Mesenchymal stem cell (in vitro differentiated cells and primary cell): ENCODE measurements around the gene AHNAK.

Source experiments
- DNase-seq: peaks from one replicate; pipeline ENCODE4 v3.0.0-alpha.2; 2013
- H2AFZ ChIP-seq: one replicate; pipeline ENCODE4 v1.6.1; 2013; ENCODE audit warnings: low read depth, mild to moderate bottlenecking, control low read depth, inconsistent platforms, low read length, moderate library complexity
- H2AK5ac ChIP-seq: 2 replicates; pipeline ENCODE4 v1.6.1; 2013; ENCODE audit warnings: low read length, moderate library complexity, mild to moderate bottlenecking, inconsistent platforms; ENCODE audit not compliant: severe bottlenecking
- H2BK120ac ChIP-seq: one replicate; pipeline ENCODE4 v1.6.1; 2013; ENCODE audit warnings: low read depth, mild to moderate bottlenecking, inconsistent platforms, low read length, moderate library complexity
- H2BK12ac ChIP-seq, 2 experiments: one replicate each; pipeline ENCODE4 v1.6.1; 2013; ENCODE audit warnings: inconsistent platforms in 2 of 2, low read length in 2 of 2, mild to moderate bottlenecking in 2 of 2, moderate library complexity in 2 of 2, control low read depth in 1 of 2
- H2BK15ac ChIP-seq: one replicate; pipeline ENCODE4 v1.6.1; 2013; ENCODE audit warnings: mild to moderate bottlenecking, low read depth, inconsistent platforms; ENCODE audit not compliant: poor library complexity, severe bottlenecking
- H2BK5ac ChIP-seq: 2 replicates; pipeline ENCODE4 v1.6.1; 2013; ENCODE audit warnings: low read depth, mild to moderate bottlenecking, low read length, control low read depth, inconsistent platforms; ENCODE audit not compliant: poor library complexity, severe bottlenecking
- H3K14ac ChIP-seq, 2 experiments: one replicate each; pipeline ENCODE4 v1.6.1; 2013; ENCODE audit warnings: inconsistent platforms in 2 of 2, low read length in 2 of 2, control low read depth in 1 of 2, mild to moderate bottlenecking in 1 of 2, moderate library complexity in 1 of 2
- H3K18ac ChIP-seq, 2 experiments: one replicate each; pipeline ENCODE4 v1.6.1; 2013; ENCODE audit warnings: inconsistent platforms in 2 of 2, low read length in 2 of 2, control low read depth in 1 of 2, low read depth in 1 of 2, mild to moderate bottlenecking in 1 of 2
- H3K23ac ChIP-seq, 2 experiments: one replicate each; pipeline ENCODE4 v1.6.1; 2013; ENCODE audit warnings: inconsistent platforms in 2 of 2, low read length in 2 of 2, mild to moderate bottlenecking in 2 of 2, moderate library complexity in 2 of 2, control low read depth in 1 of 2
- H3K27ac ChIP-seq: 2 replicates; pipeline ENCODE4 v1.5.1; 2013; ENCODE audit warnings: mild to moderate bottlenecking, moderate library complexity, low read length, control low read depth, inconsistent platforms; ENCODE audit not compliant: poor library complexity, severe bottlenecking
- H3K27me3 ChIP-seq, 2 experiments: 2 replicates each; pipeline versions ENCODE4 v1.6.1 to v1.7.0; 2013; ENCODE audit warnings: low read length in 2 of 2, mild to moderate bottlenecking in 2 of 2, moderate library complexity in 2 of 2, control low read depth in 1 of 2, inconsistent platforms in 1 of 2; ENCODE audit not compliant: control insufficient read depth in 1 of 2, insufficient read depth in 1 of 2
- H3K36me3 ChIP-seq, 2 experiments: 2 replicates each; pipeline versions ENCODE4 v1.6.1 to v1.7.0; 2013; ENCODE audit warnings: low read length in 2 of 2, control low read depth in 1 of 2, inconsistent platforms in 1 of 2, low read depth in 1 of 2, mild to moderate bottlenecking in 1 of 2; ENCODE audit not compliant: insufficient read depth in 2 of 2, control insufficient read depth in 1 of 2
- H3K4ac ChIP-seq, 2 experiments: one replicate each; pipeline ENCODE4 v1.6.1; 2013; ENCODE audit warnings: inconsistent platforms in 2 of 2, low read length in 2 of 2, mild to moderate bottlenecking in 2 of 2, moderate library complexity in 2 of 2, control low read depth in 1 of 2, low read depth in 1 of 2
- H3K4me1 ChIP-seq: 2 replicates; pipeline ENCODE4 v1.6.1; 2013; ENCODE audit warnings: low read depth, low read length, control low read depth; ENCODE audit not compliant: control insufficient read depth, insufficient read depth
- H3K4me2 ChIP-seq: 2 replicates; pipeline ENCODE4 v1.6.1; 2013; ENCODE audit warnings: low read length, mild to moderate bottlenecking, inconsistent platforms; ENCODE audit not compliant: poor library complexity, severe bottlenecking
- H3K4me3 ChIP-seq, 2 experiments: 2 replicates each; pipeline versions ENCODE4 v1.5.1 to v1.7.0; 2013; ENCODE audit warnings: low read length in 2 of 2, mild to moderate bottlenecking in 2 of 2, control low read depth in 1 of 2, low read depth in 1 of 2; ENCODE audit not compliant: insufficient read depth in 1 of 2
- H3K79me1 ChIP-seq: replicated peaks from 2 replicates; pipeline ENCODE4 v1.6.1; 2013; ENCODE audit warnings: mild to moderate bottlenecking, control low read depth, low read length, inconsistent platforms; ENCODE audit not compliant: poor library complexity, severe bottlenecking
- H3K9ac ChIP-seq: 2 replicates; pipeline ENCODE4 v1.7.0; 2013; ENCODE audit warnings: mild to moderate bottlenecking, low read length, moderate library complexity
- H3K9me3 ChIP-seq: 2 replicates; pipeline ENCODE4 v1.7.0; 2013; ENCODE audit warnings: mild to moderate bottlenecking, low read length; ENCODE audit not compliant: control insufficient read depth
- H4K8ac ChIP-seq: one replicate; pipeline ENCODE4 v1.6.1; 2013; ENCODE audit warnings: inconsistent platforms, mild to moderate bottlenecking, low read length, moderate library complexity
- H4K91ac ChIP-seq: one replicate; pipeline ENCODE4 v1.6.1; 2013; ENCODE audit warnings: mild to moderate bottlenecking, low read length, inconsistent platforms
- WGBS: methylation state at CpG from one replicate; pipeline ENCODE4 v1.1.7; 2013; ENCODE audit warnings: mixed read lengths; 5-methylcytosine and 5-hydroxymethylcytosine counted together

The AHNAK gene

DNA sequence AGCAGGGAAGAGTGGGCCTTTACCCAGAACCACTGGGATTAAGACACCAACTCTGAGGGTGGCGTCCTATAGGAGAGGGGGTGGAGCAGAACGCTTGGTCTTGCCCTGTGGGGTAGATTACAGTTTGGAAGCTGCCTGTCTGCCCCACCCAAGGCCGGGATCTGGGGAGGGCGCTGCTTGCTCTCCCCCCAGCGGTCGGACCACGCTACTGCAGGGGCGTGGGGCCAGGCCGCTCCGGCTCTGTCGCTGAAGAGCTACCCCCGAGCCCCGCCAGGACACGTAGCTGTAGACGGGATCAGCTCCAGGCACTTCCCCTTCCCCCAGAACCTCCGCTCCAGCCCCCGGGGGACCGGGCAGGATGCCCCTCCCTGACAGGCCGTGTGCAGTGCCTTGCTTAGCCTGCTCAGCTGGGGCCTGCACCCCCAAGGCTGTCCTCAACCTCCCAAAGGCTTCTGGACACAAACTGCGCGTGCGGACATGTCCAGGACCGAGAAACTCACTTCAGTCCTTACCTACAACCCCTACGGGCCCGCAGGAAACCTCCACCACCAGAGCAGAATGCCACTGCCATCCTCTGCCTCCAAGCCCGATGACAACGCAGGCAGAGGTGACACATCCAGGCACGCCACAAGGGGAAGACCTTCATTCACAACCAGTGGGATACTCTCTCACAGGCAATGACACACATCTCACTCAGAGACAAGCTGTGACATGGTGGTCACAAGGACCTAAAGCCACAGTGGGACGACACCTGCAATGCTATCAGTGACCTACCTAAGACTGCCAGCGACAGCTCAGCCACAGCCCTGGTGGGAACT is 3.6 kb downstream of the AHNAK start:
- Histone ChIP-seq H3K4ac (peak overlapping the region; percentile 26 to 44), H3K79me1 (no peaks in the 10 kb centered on the region), H3K4me2 (peak overlapping the region; percentile 64), H3K4me1 (peaks cover 44% of the 10 kb centered on the region), H2BK120ac (no peak overlapping the region), H2BK15ac (peak overlapping the region; percentile 4), H3K23ac (peak overlapping the region in 1 of 2 experiments; percentile 74), H3K9me3 (no peaks in the 10 kb centered on the region), H3K14ac (peak overlapping the region in 1 of 2 experiments; percentile 46), H2AK5ac (peak overlapping the region; percentile 8), H3K36me3 (peaks cover 20 to 46% of the 10 kb centered on the region in 2 experiments), H4K8ac (peak overlapping the region; percentile 45), H2BK5ac (peak overlapping the region; percentile 26), H3K18ac (peak overlapping the region; percentile 31 to 59), H3K4me3 (peak overlapping the region; percentile 96 to 98), H4K91ac (peak overlapping the region; percentile 19), H3K27ac (peak overlapping the region; percentile 84), H3K9ac (peak overlapping the region; percentile 98), H3K27me3 (no peaks in the 10 kb centered on the region), H2AFZ (no peak overlapping the region), H2BK12ac (peak overlapping the region in 1 of 2 experiments; percentile 37)
- peak; percentile 77 for DNase-seq
- 8% methylated on average over 27 of the region's 30 CpGs for WGBS

DNA sequence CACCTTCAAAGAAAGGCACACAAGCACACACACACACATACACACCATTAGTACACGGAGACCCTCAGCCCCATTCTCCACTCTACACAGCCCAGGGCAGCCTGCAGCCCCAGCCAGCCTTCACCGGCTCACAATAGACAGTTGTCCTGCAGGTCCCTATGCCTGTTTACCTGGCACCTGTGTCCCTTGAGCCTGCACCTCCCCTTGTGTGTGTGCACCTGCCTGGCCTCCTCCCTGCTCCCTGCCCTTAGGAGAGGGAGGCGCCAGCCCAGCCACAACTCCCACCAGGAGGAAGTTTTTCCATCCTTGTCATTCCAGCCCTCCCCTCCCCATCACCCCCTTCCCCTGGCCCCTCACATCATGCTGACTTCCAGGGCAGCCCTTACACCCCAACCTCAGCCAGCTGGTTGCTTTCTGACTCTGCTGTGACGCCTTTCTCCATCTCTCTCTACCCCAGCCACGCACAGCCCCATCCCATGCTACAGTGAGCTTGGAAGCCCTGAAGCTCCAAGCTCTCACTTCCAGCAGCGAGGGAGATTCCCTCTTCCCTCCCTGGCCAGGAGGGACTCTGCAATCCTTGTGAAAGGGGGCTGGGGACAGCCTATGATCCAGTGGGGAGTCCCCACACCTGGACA is 4.4 kb downstream of the AHNAK start:
- DNase-seq: no peak
- Histone ChIP-seq H2AFZ (no peak overlapping the region), H2BK15ac (no peak overlapping the region), H3K4me2 (peak overlapping the region; percentile 64), H3K4me3 (peak overlapping the region; percentile 96 to 98), H4K8ac (no peak overlapping the region), H3K4me1 (peaks cover 44% of the 10 kb centered on the region), H3K36me3 (peaks cover 20 to 51% of the 10 kb centered on the region in 2 experiments), H3K9me3 (no peaks in the 10 kb centered on the region), H3K79me1 (no peaks in the 10 kb centered on the region), H3K27me3 (no peaks in the 10 kb centered on the region), H3K27ac (peak overlapping the region; percentile 82), H3K4ac (peak overlapping the region in 1 of 2 experiments; percentile 54), H3K23ac (peak overlapping the region in 1 of 2 experiments; percentile 66), H4K91ac (no peak overlapping the region), H3K9ac (peak overlapping the region; percentile 98), H2BK120ac (no peak overlapping the region), H2BK12ac (peak overlapping the region; percentile 35 to 37), H3K18ac (peak overlapping the region; percentile 1 to 58), H2AK5ac (peak overlapping the region; percentile 37), H2BK5ac (no peak overlapping the region), H3K14ac (peak overlapping the region in 1 of 2 experiments; percentile 80)
- WGBS: 53% methylated on average over 5 of the region's 6 CpGs

DNA sequence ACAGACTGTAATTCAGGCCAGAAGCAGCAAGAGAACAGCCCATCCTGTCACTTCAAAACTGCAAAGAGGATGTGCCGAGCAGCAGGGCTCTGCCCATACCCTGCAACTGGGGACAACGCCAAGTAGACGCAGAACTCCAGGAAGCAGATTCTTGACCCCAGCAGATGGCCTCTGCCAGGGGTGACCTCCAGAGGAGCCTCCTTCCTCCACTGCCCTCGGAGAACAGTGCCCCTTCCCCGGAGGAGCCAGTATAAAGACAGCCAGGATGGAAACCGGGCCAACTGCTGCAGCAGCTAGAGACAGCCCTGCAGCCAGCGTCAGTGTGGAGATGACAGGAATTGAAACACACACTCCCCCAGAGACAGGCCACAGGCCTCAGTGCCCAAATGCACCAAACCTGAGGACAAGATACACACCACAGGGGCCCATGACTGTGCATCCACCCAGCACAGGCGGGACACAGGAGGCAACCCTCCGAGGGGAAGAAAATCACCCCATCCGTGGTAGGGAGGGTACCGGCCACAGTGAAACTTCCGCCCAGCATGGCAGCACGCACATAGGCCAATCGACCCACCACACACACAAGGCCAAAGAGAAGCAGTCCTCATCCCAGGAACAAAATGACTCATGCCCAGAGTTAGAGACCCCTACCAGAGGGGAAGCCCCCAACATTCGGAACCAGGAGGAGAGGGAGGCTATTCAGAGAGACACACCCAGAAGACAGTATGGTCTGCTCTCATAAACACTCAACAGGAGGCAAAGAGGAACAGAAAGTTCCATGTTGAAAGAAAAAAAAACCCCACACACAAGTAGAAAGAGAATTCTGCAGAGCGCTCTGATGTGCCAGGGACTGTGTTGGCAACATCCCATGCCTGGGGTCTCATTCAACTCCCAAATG is 5.6 kb downstream of the AHNAK start:
- peak overlapping the region; percentile 75 for H2AK5ac ChIP-seq
- H3K27me3 ChIP-seq: no peaks in the 10 kb centered on the region
- no peaks in the 10 kb centered on the region for H3K9me3 ChIP-seq
- peaks cover 51% of the 10 kb centered on the region for H3K4me1 ChIP-seq
- H3K79me1 ChIP-seq: no peaks in the 10 kb centered on the region
- H3K36me3 ChIP-seq: peaks cover 21 to 60% of the 10 kb centered on the region in 2 experiments
- H3K4me2 ChIP-seq: peak overlapping the region; percentile 64
- no peak overlapping the region for H2AFZ ChIP-seq
- H3K14ac ChIP-seq: peak overlapping the region in 1 of 2 experiments; percentile 5
- H4K91ac ChIP-seq: peak overlapping the region; percentile 2
- peak; percentile 30 for DNase-seq
- no peak overlapping the region for H4K8ac ChIP-seq
- H3K23ac ChIP-seq: no peak overlapping the region
- peak overlapping the region; percentile 0 to 96 for H3K4me3 ChIP-seq
- no peak overlapping the region for H2BK5ac ChIP-seq
- peak overlapping the region; percentile 0 to 22 for H3K18ac ChIP-seq
- 42% methylated on average over 16 of the region's 16 CpGs for WGBS
- no peak overlapping the region for H2BK12ac ChIP-seq
- H2BK120ac ChIP-seq: no peak overlapping the region
- no peak overlapping the region for H3K4ac ChIP-seq
- H3K27ac ChIP-seq: peak overlapping the region; percentile 82
- H3K9ac ChIP-seq: peak overlapping the region; percentile 98
- H2BK15ac ChIP-seq: no peak overlapping the region
